PC-9 (cell line): ENCODE measurements around the gene PTPRG.

Source experiments
- EZH2 ChIP-seq: fragments of 200-600 bp; sonication (generic); IDR thresholded peaks from 2 replicates; pipeline ENCODE4 v1.8.0; 2017; ENCODE audit warnings: antibody characterized with exemption, low read depth
- TF ChIP-seq, protein P1 (sequence below): fragments of 200-600 bp; sonication (generic); conservative IDR thresholded peaks from 2 replicates; pipeline ENCODE4 v1.6.1; 2017; ENCODE audit warnings: mixed run types, antibody characterized with exemption, mild to moderate bottlenecking, moderate library complexity

DNA sequence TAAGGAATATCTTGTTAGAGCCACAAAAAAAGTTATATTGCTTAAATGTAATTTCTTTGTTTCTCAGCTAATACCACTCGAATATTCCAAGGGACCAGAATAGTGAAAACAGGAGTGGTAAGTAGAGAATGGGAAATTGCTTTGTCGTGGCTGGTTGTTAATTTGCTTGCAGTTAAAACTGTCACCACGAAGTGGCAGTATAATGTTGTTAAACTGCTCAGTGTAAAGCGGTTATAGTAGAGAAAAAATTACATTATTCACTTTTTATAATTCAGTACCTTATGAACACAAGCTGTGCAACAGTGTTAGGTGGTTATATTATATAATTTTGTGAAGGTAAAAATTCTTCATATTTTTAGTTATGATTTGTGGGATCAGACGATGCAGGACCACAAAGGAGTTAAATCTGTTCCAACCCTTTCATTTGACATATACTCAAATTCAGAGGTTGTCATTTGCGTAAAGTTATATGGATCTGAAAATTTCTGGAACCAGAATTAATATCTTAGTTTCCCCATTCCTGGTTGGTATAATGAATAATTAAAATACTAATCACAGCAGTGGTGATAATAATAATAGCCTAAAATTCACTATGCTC is 640.2 kb downstream of the PTPRG start:
- TF ChIP-seq, protein P1, sequence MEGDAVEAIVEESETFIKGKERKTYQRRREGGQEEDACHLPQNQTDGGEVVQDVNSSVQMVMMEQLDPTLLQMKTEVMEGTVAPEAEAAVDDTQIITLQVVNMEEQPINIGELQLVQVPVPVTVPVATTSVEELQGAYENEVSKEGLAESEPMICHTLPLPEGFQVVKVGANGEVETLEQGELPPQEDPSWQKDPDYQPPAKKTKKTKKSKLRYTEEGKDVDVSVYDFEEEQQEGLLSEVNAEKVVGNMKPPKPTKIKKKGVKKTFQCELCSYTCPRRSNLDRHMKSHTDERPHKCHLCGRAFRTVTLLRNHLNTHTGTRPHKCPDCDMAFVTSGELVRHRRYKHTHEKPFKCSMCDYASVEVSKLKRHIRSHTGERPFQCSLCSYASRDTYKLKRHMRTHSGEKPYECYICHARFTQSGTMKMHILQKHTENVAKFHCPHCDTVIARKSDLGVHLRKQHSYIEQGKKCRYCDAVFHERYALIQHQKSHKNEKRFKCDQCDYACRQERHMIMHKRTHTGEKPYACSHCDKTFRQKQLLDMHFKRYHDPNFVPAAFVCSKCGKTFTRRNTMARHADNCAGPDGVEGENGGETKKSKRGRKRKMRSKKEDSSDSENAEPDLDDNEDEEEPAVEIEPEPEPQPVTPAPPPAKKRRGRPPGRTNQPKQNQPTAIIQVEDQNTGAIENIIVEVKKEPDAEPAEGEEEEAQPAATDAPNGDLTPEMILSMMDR, result peak; percentile 63
- TF ChIP-seq EZH2, result no peak
